Esophagus muscularis mucosa (tissue), 3 donors: ENCODE data around the gene VHLL.

Experiments
- POLR2A ChIP-seq: fragments of 450-650 bp; IDR thresholded peaks from one replicate; pipeline ENCODE4 v1.6.1; 2017; ENCODE audit warnings: antibody characterized with exemption, moderate library complexity, mild to moderate bottlenecking, low read depth
- TF ChIP-seq, protein P1 (sequence below), 3 experiments: fragments of 200-600 bp in 2 of 3; fragments of 450-650 bp in 1 of 3; sonication (generic) in 2 of 3; IDR thresholded peaks; one replicate each; pipeline ENCODE4 v1.5.1; 2017 to 2019; ENCODE audit warnings: antibody characterized with exemption in 3 of 3, mild to moderate bottlenecking in 2 of 3, moderate library complexity in 1 of 3

DNA sequence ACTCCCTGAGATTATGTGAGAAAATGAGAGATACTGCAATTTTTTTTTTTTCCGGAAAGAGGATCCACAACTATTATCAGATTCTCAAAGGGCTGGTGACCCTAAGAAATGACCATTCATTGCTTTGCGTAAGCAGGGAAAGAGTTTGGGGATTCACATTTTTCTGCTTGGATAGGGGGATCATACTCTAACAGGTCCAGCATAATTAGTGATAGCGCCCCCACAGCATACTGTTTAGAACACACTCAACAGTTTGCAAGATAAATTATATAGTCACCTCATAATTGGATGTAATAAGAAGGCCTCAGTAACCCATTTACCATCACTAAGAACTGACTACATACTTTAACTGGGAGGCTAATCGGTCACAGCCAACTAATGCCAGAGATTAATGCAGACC, 37.1 kb upstream of the VHLL start:
- TF ChIP-seq, protein P1, sequence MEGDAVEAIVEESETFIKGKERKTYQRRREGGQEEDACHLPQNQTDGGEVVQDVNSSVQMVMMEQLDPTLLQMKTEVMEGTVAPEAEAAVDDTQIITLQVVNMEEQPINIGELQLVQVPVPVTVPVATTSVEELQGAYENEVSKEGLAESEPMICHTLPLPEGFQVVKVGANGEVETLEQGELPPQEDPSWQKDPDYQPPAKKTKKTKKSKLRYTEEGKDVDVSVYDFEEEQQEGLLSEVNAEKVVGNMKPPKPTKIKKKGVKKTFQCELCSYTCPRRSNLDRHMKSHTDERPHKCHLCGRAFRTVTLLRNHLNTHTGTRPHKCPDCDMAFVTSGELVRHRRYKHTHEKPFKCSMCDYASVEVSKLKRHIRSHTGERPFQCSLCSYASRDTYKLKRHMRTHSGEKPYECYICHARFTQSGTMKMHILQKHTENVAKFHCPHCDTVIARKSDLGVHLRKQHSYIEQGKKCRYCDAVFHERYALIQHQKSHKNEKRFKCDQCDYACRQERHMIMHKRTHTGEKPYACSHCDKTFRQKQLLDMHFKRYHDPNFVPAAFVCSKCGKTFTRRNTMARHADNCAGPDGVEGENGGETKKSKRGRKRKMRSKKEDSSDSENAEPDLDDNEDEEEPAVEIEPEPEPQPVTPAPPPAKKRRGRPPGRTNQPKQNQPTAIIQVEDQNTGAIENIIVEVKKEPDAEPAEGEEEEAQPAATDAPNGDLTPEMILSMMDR (IDR thresholded peaks at IDR 0.05), result no peak
- no peak for TF ChIP-seq POLR2A
